Measurements from ENCODE around the gene CNNM3.

DNA sequence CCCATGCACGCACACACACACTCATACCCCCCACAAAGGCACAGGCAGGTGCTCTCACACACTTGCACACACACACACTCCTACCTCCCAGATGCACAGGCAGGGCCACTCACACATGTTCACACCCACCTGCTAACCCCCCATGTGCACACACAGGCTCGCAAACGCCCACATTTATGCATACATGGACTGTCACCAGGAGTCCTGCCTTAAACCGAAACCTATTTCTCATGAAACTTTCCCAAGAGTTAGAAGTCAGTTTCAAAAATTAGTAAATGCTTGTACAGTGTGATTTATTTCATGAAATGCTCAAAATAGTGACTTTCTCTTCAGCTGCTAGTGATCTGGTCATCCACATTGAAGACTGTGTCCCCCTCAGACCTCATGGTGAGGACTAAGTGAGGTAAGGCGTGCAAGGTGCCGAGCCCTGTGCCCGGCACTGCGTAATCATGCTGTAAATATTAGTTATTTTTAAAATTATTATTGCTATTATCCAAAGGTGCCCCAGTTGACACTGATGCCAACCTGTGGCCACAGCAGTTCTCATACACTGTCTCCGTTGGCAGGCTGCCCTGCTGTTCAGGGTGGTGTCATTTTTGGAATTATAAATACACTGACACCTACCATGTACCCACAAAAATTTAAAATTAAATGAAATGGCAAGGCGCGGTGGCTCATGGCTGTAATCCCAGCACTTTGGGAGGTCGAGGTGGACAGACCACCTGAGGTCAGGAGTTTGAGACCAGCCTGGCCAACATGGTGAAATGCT lies 43.0 kb upstream of the CNNM3 start:
- TF ChIP-seq, protein P1, sequence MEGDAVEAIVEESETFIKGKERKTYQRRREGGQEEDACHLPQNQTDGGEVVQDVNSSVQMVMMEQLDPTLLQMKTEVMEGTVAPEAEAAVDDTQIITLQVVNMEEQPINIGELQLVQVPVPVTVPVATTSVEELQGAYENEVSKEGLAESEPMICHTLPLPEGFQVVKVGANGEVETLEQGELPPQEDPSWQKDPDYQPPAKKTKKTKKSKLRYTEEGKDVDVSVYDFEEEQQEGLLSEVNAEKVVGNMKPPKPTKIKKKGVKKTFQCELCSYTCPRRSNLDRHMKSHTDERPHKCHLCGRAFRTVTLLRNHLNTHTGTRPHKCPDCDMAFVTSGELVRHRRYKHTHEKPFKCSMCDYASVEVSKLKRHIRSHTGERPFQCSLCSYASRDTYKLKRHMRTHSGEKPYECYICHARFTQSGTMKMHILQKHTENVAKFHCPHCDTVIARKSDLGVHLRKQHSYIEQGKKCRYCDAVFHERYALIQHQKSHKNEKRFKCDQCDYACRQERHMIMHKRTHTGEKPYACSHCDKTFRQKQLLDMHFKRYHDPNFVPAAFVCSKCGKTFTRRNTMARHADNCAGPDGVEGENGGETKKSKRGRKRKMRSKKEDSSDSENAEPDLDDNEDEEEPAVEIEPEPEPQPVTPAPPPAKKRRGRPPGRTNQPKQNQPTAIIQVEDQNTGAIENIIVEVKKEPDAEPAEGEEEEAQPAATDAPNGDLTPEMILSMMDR (IDR thresholded peaks at IDR 0.05; ENCODE audit: low read depth, low read length) = no peak
- no peak for TF ChIP-seq EZH2phosphoT487 (IDR thresholded peaks at IDR 0.05; ENCODE audit: low read depth)
